Measurements from ENCODE around the gene NDUFA5. TPM values are rescaled to one million over a fixed set of nuclear protein-coding genes. Genes with fewer than 3 reads are reported as not detected.

The NDUFA5 gene
- total RNA-seq, 1 donor from 2014 or later, result 56.5 TPM

- peaks cover 36% of the 10 kb centered on the region for H3K27me3 Mint-ChIP-seq (ENCODE audit: unreplicated experiment)
- TF ChIP-seq CTCF (IDR thresholded peaks at IDR 0.05), result no peak
- H3K4me3 Mint-ChIP-seq (ENCODE audit: unreplicated experiment), result no peak overlapping the region
- H3K27ac Mint-ChIP-seq (ENCODE audit: unreplicated experiment), result no peak overlapping the region
- DNase-seq (ENCODE audit: extremely low spot score, unreplicated experiment), result no peak
- H3K36me3 Mint-ChIP-seq (ENCODE audit: unreplicated experiment), result no peaks in the 10 kb centered on the region
- H3K9me3 Mint-ChIP-seq (ENCODE audit: unreplicated experiment), result no peaks in the 10 kb centered on the region
- H3K4me1 Mint-ChIP-seq (ENCODE audit: unreplicated experiment), result no peaks in the 10 kb centered on the region
Measured at GRCh38 chr7:123500878-123501489, 56.6 kb downstream of the NDUFA5 start.

- H3K4me1 Mint-ChIP-seq (ENCODE audit: unreplicated experiment), result no peaks in the 10 kb centered on the region
- H3K9me3 Mint-ChIP-seq (ENCODE audit: unreplicated experiment), result no peaks in the 10 kb centered on the region
- H3K4me3 Mint-ChIP-seq (ENCODE audit: unreplicated experiment), result no peak overlapping the region
- no peak overlapping the region for H3K27ac Mint-ChIP-seq (ENCODE audit: unreplicated experiment)
- H3K36me3 Mint-ChIP-seq (ENCODE audit: unreplicated experiment), result no peaks in the 10 kb centered on the region
- no peak for DNase-seq (ENCODE audit: extremely low spot score, unreplicated experiment)
- peaks cover 38% of the 10 kb centered on the region for H3K27me3 Mint-ChIP-seq (ENCODE audit: unreplicated experiment)
- no peak for TF ChIP-seq CTCF (IDR thresholded peaks at IDR 0.05)
Measured at GRCh38 chr7:123499211-123499970, 58.2 kb downstream of the NDUFA5 start.

- H3K27ac Mint-ChIP-seq (ENCODE audit: unreplicated experiment), result no peak overlapping the region
- H3K9me3 Mint-ChIP-seq (ENCODE audit: unreplicated experiment), result no peaks in the 10 kb centered on the region
- H3K36me3 Mint-ChIP-seq (ENCODE audit: unreplicated experiment), result no peaks in the 10 kb centered on the region
- TF ChIP-seq CTCF (IDR thresholded peaks at IDR 0.05), result no peak
- peaks cover 38% of the 10 kb centered on the region for H3K27me3 Mint-ChIP-seq (ENCODE audit: unreplicated experiment)
- H3K4me1 Mint-ChIP-seq (ENCODE audit: unreplicated experiment), result no peaks in the 10 kb centered on the region
- DNase-seq (ENCODE audit: extremely low spot score, unreplicated experiment), result no peak
- H3K4me3 Mint-ChIP-seq (ENCODE audit: unreplicated experiment), result no peak overlapping the region
Measured at GRCh38 chr7:123498601-123499000, 59.0 kb downstream of the NDUFA5 start.

GRCh38 chr7:123498031-123498430, 59.6 kb downstream of the NDUFA5 start:
- Mint-ChIP-seq H3K9me3 (ENCODE audit: unreplicated experiment) (no peaks in the 10 kb centered on the region), H3K36me3 (ENCODE audit: unreplicated experiment) (no peaks in the 10 kb centered on the region), H3K4me1 (ENCODE audit: unreplicated experiment) (no peaks in the 10 kb centered on the region), H3K27me3 (ENCODE audit: unreplicated experiment) (peaks cover 41% of the 10 kb centered on the region), H3K27ac (ENCODE audit: unreplicated experiment) (no peak overlapping the region), H3K4me3 (ENCODE audit: unreplicated experiment) (no peak overlapping the region)
- no peak for DNase-seq (ENCODE audit: extremely low spot score, unreplicated experiment)
- TF ChIP-seq CTCF (IDR thresholded peaks at IDR 0.05), result no peak

GRCh38 chr7:123494193-123494796, 63.3 kb downstream of the NDUFA5 start:
- Mint-ChIP-seq H3K27ac (ENCODE audit: unreplicated experiment) (no peak overlapping the region), H3K4me3 (ENCODE audit: unreplicated experiment) (no peak overlapping the region), H3K9me3 (ENCODE audit: unreplicated experiment) (peaks cover 3% of the 10 kb centered on the region), H3K4me1 (ENCODE audit: unreplicated experiment) (no peaks in the 10 kb centered on the region), H3K27me3 (ENCODE audit: unreplicated experiment) (peaks cover 35% of the 10 kb centered on the region), H3K36me3 (ENCODE audit: unreplicated experiment) (no peaks in the 10 kb centered on the region)
- peak; percentile 74 for TF ChIP-seq CTCF (IDR thresholded peaks at IDR 0.05)
- no peak for DNase-seq (ENCODE audit: extremely low spot score, unreplicated experiment)

Measured in osteocyte (in vitro differentiated cells).